Measurements from ENCODE around the gene GOLGA6A.

DNA sequence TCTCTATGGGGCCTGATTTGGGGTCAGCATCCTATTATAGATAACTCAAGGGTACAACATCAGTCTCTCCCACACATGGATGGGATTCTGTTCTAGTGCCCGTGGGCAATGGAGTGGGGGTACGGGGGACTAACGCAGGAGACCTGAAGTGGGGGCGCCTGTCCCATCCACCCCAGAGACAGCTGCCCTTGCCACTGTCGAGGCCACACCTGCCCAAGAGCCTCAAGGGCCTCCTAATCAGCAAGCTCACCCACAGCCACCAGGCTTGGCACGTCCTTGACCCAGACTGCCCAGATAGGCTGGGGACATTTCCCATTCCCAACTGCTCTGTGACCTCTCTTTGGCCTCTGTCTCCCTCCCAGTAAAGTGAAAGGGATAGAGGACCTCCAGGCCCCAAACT, 39.5 kb upstream of the GOLGA6A start:
- no peak for TF ChIP-seq CTCF (IDR thresholded peaks at IDR 0.05; ENCODE audit: low read length)
- no peak for TF ChIP-seq EZH2 (IDR thresholded peaks at IDR 0.05; ENCODE audit: borderline replicate concordance, low read length)

All from OCI-LY1 (cell line).